Pancreas (tissue), 10 donors: ENCODE results near the gene THSD7A. TPM values are rescaled to one million over a fixed set of nuclear protein-coding genes. Genes with fewer than 3 reads are reported as not detected.

Experiments used
- ATAC-seq, 4 donors: fragments of 200-7000 bp; cut with Tn5 transposase; one replicate each; pipeline versions ENCODE4 v1.8.0 to v1.9.1; 2020; ENCODE audit warnings: mild to moderate bottlenecking in 4 of 4, moderate library complexity in 4 of 4
- DNase-seq, 6 donors: peaks; one replicate each; pipeline ENCODE4 v3.0.0-alpha.2; 2020
- FAIRE-seq: peaks from 2 replicates; lab custom pipeline; 2012; peaks lifted over from hg19 to GRCh38; lab: Jason Lieb, UNC
- H3K27ac ChIP-seq, 4 donors: fragments of 200-600 bp; sonication (generic); 1 replicate in 3 of 4; 2 replicates in 1 of 4; pipeline versions ENCODE4 v1.5.0 to v1.8.0; 2020
- H3K27me3 ChIP-seq, 4 donors: fragments of 200-600 bp; one replicate each; pipeline ENCODE4 v1.8.0; 2021
- H3K36me3 ChIP-seq, 3 donors: fragments of 200-600 bp; sonication (generic) in 1 of 3; one replicate each; pipeline versions ENCODE4 v1.5.0 to v1.8.0; 2020 to 2021
- H3K4me1 ChIP-seq, 3 donors: fragments of 200-600 bp; one replicate each; pipeline ENCODE4 v1.8.0; 2021
- H3K4me3 ChIP-seq, 4 donors: fragments of 200-600 bp; sonication (generic) in 2 of 4; one replicate each; pipeline versions ENCODE4 v1.5.0 to v1.8.0; 2020 to 2021
- H3K9me3 ChIP-seq, 4 donors: fragments of 200-600 bp; one replicate each; pipeline ENCODE4 v1.8.0; 2021
- CTCF ChIP-seq, 4 donors: fragments of 200-600 bp; sonication (generic) in 3 of 4; IDR thresholded peaks; one replicate each; pipeline versions ENCODE4 v1.5.0 to v1.8.0; 2021; ENCODE audit warnings: antibody characterized with exemption in 4 of 4
- WGBS, 2 donors: extraction: QIAGEN DNeasy Blood & Tissue Kit; methylation state at CpG; one replicate each; pipeline ENCODE4 v1.1.7; 2013; 5-methylcytosine and 5-hydroxymethylcytosine counted together
- intact Hi-C, 3 donors: fragments of 100-400 bp; cut with DNase I; formaldehyde crosslinking; loops; one replicate each; pipeline versions ENCODE4 v1.11.1 to v1.14.2; 2022
- polyA plus RNA-seq, 2 donors: library from polyadenylated mRNA; stranded (reverse); fragments of 200-250 nt; gene quantifications; one replicate each; pipeline ENCODE4 v1.2.3, GENCODE V29; 2013
- total RNA-seq, 6 donors: library from RNA; stranded (reverse); fragmentation: NEBNext Ultra II Directional in 4 of 6; extraction: Animal tissue kit (Norgen Biotek cat#: 25700) in 4 of 6; gene quantifications; one replicate each; pipeline versions ENCODE4 v1.2.1 to v1.2.4, GENCODE V29; 2021 to 2023
- donor health status: healthy with polysubstance abuse.
- donor health status: DM: no; HTN: no; CAD: no; lungs with moderate emphysema.
- donor health status: DM: no; HTN: no; CAD: no.
- donor health status: control.
- donor health status: control.
- donor health status: Bipolar disorder and iron deficiency.
- donor health status: DM: yes; HTN: yes; CAD: no.
- donor health status: DM: no; HTN: no; CAD: no.
- donor health status: DM: no; HTN: no; CAD: no.
- donor health status: DM: yes; HTN: yes; CAD: no.

THSD7A gene
- total and polyA plus RNA-seq, 8 donors, result 0.30 to 3.7 (median 0.90) TPM

GRCh38 chr7:11732207-11732606 is 99.8 kb downstream of the THSD7A start:
- Histone ChIP-seq H3K27ac (no peak overlapping the region), H3K36me3 (no peaks in the 10 kb centered on the region), H3K9me3 (no peaks in the 10 kb centered on the region), H3K4me3 (no peak overlapping the region), H3K4me1 (no peaks in the 10 kb centered on the region), H3K27me3 (no peaks in the 10 kb centered on the region)
- ATAC-seq, result no peak
- intact Hi-C loops, result no loop called here
- TF ChIP-seq CTCF (IDR thresholded peaks at IDR 0.05), result no peak
- 76 to 79% methylated on average over 4 of the region's 4 CpGs for WGBS, 2 donors
- FAIRE-seq, result no peak
- DNase-seq, result no peak

GRCh38 chr7:11730725-11731124 is 101.3 kb downstream of the THSD7A start:
- ATAC-seq (no peak), DNase-seq (no peak), FAIRE-seq (no peak)
- Histone ChIP-seq H3K36me3 (no peaks in the 10 kb centered on the region), H3K27ac (no peak overlapping the region), H3K27me3 (no peaks in the 10 kb centered on the region), H3K9me3 (no peaks in the 10 kb centered on the region), H3K4me3 (no peak overlapping the region), H3K4me1 (no peaks in the 10 kb centered on the region)
- TF ChIP-seq CTCF (IDR thresholded peaks at IDR 0.05), result no peak
- WGBS, 2 donors, result 89 to 90% methylated on average over 1 of the region's 1 CpG
- intact Hi-C loops, result no loop called here

GRCh38 chr7:11727864-11728263 is 104.1 kb downstream of the THSD7A start:
- Histone ChIP-seq H3K27ac (no peak overlapping the region), H3K36me3 (no peaks in the 10 kb centered on the region), H3K4me3 (no peak overlapping the region), H3K4me1 (no peaks in the 10 kb centered on the region), H3K9me3 (no peaks in the 10 kb centered on the region), H3K27me3 (no peaks in the 10 kb centered on the region)
- DNase-seq, result no peak
- 91 to 94% methylated on average over 1 of the region's 1 CpG for WGBS, 2 donors
- no peak for ATAC-seq
- intact Hi-C loops, result no loop called here
- no peak for TF ChIP-seq CTCF (IDR thresholded peaks at IDR 0.05)
- no peak for FAIRE-seq

GRCh38 chr7:11726794-11727155 is 105.2 kb downstream of the THSD7A start:
- FAIRE-seq (no peak), DNase-seq (no peak), ATAC-seq (no peak)
- no peak for TF ChIP-seq CTCF (IDR thresholded peaks at IDR 0.05)
- H3K4me1 ChIP-seq, result no peaks in the 10 kb centered on the region
- intact Hi-C loops, result no loop called here
- no peaks in the 10 kb centered on the region for H3K9me3 ChIP-seq
- no peaks in the 10 kb centered on the region for H3K27me3 ChIP-seq
- no peak overlapping the region for H3K27ac ChIP-seq
- 77 to 81% methylated on average over 6 of the region's 6 CpGs for WGBS, 2 donors
- H3K36me3 ChIP-seq, result no peaks in the 10 kb centered on the region
- H3K4me3 ChIP-seq, result no peak overlapping the region

- ATAC-seq, result no peak
- DNase-seq, result no peak
- Histone ChIP-seq H3K36me3 (no peaks in the 10 kb centered on the region), H3K27ac (no peak overlapping the region), H3K4me3 (no peak overlapping the region), H3K9me3 (no peaks in the 10 kb centered on the region), H3K4me1 (no peaks in the 10 kb centered on the region), H3K27me3 (no peaks in the 10 kb centered on the region)
- FAIRE-seq, result no peak
- intact Hi-C loops, result no loop called here
- no peak for TF ChIP-seq CTCF (IDR thresholded peaks at IDR 0.05)
- 68 to 70% methylated on average over 7 of the region's 7 CpGs for WGBS, 2 donors
Measured at GRCh38 chr7:11726001-11726793, 105.8 kb downstream of the THSD7A start.
